K562 (cell line): ENCODE measurements around the gene DLST. TPM values are rescaled to one million over a fixed set of nuclear protein-coding genes. Genes with fewer than 3 reads are reported as not detected.
A peak's percentile ranks its signal among the peaks of the same experiment; 100 is the strongest.

Source experiments
- ATAC-seq: fragments of 200-7000 bp; cut with Tn5 transposase; 3 replicates; pipeline ENCODE4 v1.9.1; 2020; ENCODE audit warnings: moderate library complexity
- BruUV-seq: library from RNA; stranded (reverse); fragments of 400-500 nt; replicated peaks from 2 replicates; lab custom pipeline; 2021; lab: Mats Ljungman, UMichigan
- CTCF ChIA-PET: fragments of 300-600 bp; formaldehyde crosslinking; extraction: SDS; loops from one replicate; lab custom pipeline; 2021; ENCODE audit warnings: low intra/inter-chr PET ratio; lab: Yijun Ruan, JAX
- POLR2A ChIA-PET: fragments of 300-600, 350-650 bp; sonication (Branson Sonifier 250); formaldehyde crosslinking; extraction: SDS; loops from one replicate; lab custom pipeline; 2021; ENCODE audit warnings: antibody characterized with exemption, inconsistent platforms; lab: Yijun Ruan, JAX
- DNase-seq, 4 experiments: peaks; one replicate each; pipeline versions ENCODE4 v3.0.0 to v3.0.0-alpha.2; 2011 to 2018; ENCODE audit warnings: low spot score in 3 of 4, mixed read lengths in 3 of 4; ENCODE audit errors: extremely low read depth in 1 of 4
- FAIRE-seq: peaks from 2 replicates; lab custom pipeline; 2011; peaks lifted over from hg19 to GRCh38; lab: Jason Lieb, UNC
- H2AFZ ChIP-seq: 2 replicates; pipeline ENCODE4 v1.6.0; 2011; ENCODE audit warnings: low read depth, low read length, control low read depth, inconsistent platforms
- H3K27ac ChIP-seq: fragments of 200-600 bp; 3 replicates; pipeline ENCODE4 v1.8.0; 2011; ENCODE audit warnings: low read depth, mild to moderate bottlenecking, control low read depth, inconsistent platforms, low read length, moderate library complexity, mixed read lengths; ENCODE audit errors: extremely low read depth
- H3K27me3 ChIP-seq, 2 experiments: fragments of 300-600 bp in 1 of 2; 2 replicates in 1 of 2; 3 replicates in 1 of 2; pipeline versions ENCODE4 v1.6.0 to v1.8.0; 2011; ENCODE audit warnings: inconsistent platforms in 2 of 2, low read length in 2 of 2, mild to moderate bottlenecking in 1 of 2, mixed read lengths in 1 of 2, moderate library complexity in 1 of 2; ENCODE audit not compliant: control insufficient read depth in 2 of 2, insufficient read depth in 2 of 2
- H3K36me3 ChIP-seq: fragments of 300-600 bp; 3 replicates; pipeline ENCODE4 v1.8.0; 2011; ENCODE audit warnings: mild to moderate bottlenecking, low read length, inconsistent platforms; ENCODE audit not compliant: control insufficient read depth, insufficient read depth
- H3K4me1 ChIP-seq, 2 experiments: fragments of 200-600 bp in 1 of 2; replicated peaks in 1 of 2; 2 replicates in 1 of 2; 3 replicates in 1 of 2; pipeline versions ENCODE4 v1.5.1 to v1.8.0; 2011; ENCODE audit warnings: inconsistent platforms in 2 of 2, low read length in 2 of 2, mild to moderate bottlenecking in 1 of 2, mixed read lengths in 1 of 2, moderate library complexity in 1 of 2; ENCODE audit not compliant: control insufficient read depth in 2 of 2, insufficient read depth in 2 of 2
- H3K4me2 ChIP-seq: 2 replicates; pipeline ENCODE4 v1.6.1; 2011; ENCODE audit warnings: low read length, control low read depth, inconsistent platforms, mixed read lengths; ENCODE audit not compliant: insufficient read depth
- H3K4me3 ChIP-seq: fragments of 200-600 bp; sonication (generic), shearing (Covaris generic); 2 replicates; pipeline ENCODE4 v1.5.1; 2016; ENCODE audit warnings: control low read depth, inconsistent platforms
- H3K79me2 ChIP-seq: fragments of 200-600 bp; 3 replicates; pipeline ENCODE4 v1.8.0; 2011; ENCODE audit warnings: low read length, inconsistent platforms; ENCODE audit not compliant: control insufficient read depth, insufficient read depth
- H3K9ac ChIP-seq, 2 experiments: 2 replicates each; pipeline versions ENCODE4 v1.6.0 to v1.6.1; 2011; ENCODE audit warnings: low read depth in 2 of 2, low read length in 2 of 2, control low read depth in 1 of 2, inconsistent platforms in 1 of 2, mild to moderate bottlenecking in 1 of 2, mixed read lengths in 1 of 2; ENCODE audit not compliant: insufficient read depth in 1 of 2
- H3K9me1 ChIP-seq: one replicate; pipeline ENCODE4 v1.6.0; 2011; ENCODE audit warnings: inconsistent platforms, mild to moderate bottlenecking, low read length, moderate library complexity; ENCODE audit not compliant: control insufficient read depth, insufficient read depth
- H3K9me3 ChIP-seq: replicated peaks from 2 replicates; pipeline ENCODE4 v1.5.1; 2011; ENCODE audit warnings: low read depth, low read length, inconsistent platforms; ENCODE audit not compliant: control insufficient read depth, insufficient read depth
- H4K20me1 ChIP-seq: replicated peaks from 2 replicates; pipeline ENCODE4 v1.6.1; 2011; ENCODE audit warnings: low read length, inconsistent platforms, mixed read lengths; ENCODE audit not compliant: control insufficient read depth, insufficient read depth
- ATF7 ChIP-seq: fragments of 450-650 bp; IDR thresholded peaks from 2 replicates; pipeline ENCODE4 v1.7.1; 2014; ENCODE audit warnings: mild to moderate bottlenecking, moderate library complexity
- KDM5B ChIP-seq: fragments of 200-600 bp; sonication (generic); IDR thresholded peaks from 2 replicates; pipeline ENCODE4 v1.6.1; 2012; ENCODE audit warnings: low read depth, mild to moderate bottlenecking, moderate library complexity, low read length, control low read depth, inconsistent platforms; ENCODE audit not compliant: insufficient replicate concordance
- WGBS: fragments of 100-300 bp; shearing (Covaris generic); methylation state at CpG from one replicate; pipeline ENCODE4 v1.1.6; 2016; ENCODE audit warnings: low coverage, mixed read lengths; ENCODE audit not compliant: insufficient coverage; ENCODE audit errors: missing lambda C conversion rate; 5-methylcytosine and 5-hydroxymethylcytosine counted together
- in situ Hi-C: fragments of 300-500 bp; cut with MboI; formaldehyde crosslinking; loops from 4 replicates; pipeline ENCODE4 v1.15.0; 2018; ENCODE audit warnings: inconsistent platforms, mixed read lengths
- intact Hi-C: fragments of 100-400 bp; cut with micrococcal nuclease; formaldehyde crosslinking; loops from 2 replicates; pipeline ENCODE4 v1.14.2; 2022
- polyA plus RNA-seq, 8 experiments: library from polyadenylated mRNA; depleted of rRNA in 4 of 8; stranded (reverse) in 5 of 8; unstranded in 3 of 8; fragments of >200 nt; fragmentation: Nextera tagmentation in 2 of 8; fragmentation: Illumina TruSeq in 1 of 8; extraction: Ambion mirVana in 2 of 8; extraction: Trizol in 1 of 8; gene quantifications; 2 replicates each; pipeline versions ENCODE4 v1.2.1 to v1.2.3, GENCODE V29; 2011 to 2014; ENCODE audit warnings: inconsistent platforms in 1 of 8, missing spikeins in 1 of 8
- total RNA-seq, 7 experiments: library from RNA; depleted of rRNA in 6 of 7; stranded (reverse); fragments of >200 nt in 6 of 7; fragmentation: Illumina TruSeq in 2 of 7; extraction: Trizol in 2 of 7; gene quantifications; 2 replicates each; pipeline versions ENCODE4 v1.2.1 to v1.2.3, GENCODE V29; 2011 to 2021; ENCODE audit warnings: low replicate concordance in 1 of 7
- TF ChIP-seq, protein P1 (sequence below), 2 experiments: fragments of 450-650 bp in 1 of 2; sonication (generic) in 1 of 2; formaldehyde crosslinking in 1 of 2; IDR thresholded peaks in 1 of 2; conservative IDR thresholded peaks in 1 of 2; 2 replicates each; pipeline versions ENCODE4 v1.6.1 to v1.8.1; 2016 to 2023; ENCODE audit warnings: mild to moderate bottlenecking in 2 of 2, moderate library complexity in 2 of 2, inconsistent platforms in 1 of 2, missing genetic modification reagents in 1 of 2

DLST gene
- total and polyA plus RNA-seq, 9 of the 15 experiments (the other 6 are each of a cell fraction or from before 2014, with no cell fraction given): 3.0 to 73.7 (median 45.4) TPM

DNA sequence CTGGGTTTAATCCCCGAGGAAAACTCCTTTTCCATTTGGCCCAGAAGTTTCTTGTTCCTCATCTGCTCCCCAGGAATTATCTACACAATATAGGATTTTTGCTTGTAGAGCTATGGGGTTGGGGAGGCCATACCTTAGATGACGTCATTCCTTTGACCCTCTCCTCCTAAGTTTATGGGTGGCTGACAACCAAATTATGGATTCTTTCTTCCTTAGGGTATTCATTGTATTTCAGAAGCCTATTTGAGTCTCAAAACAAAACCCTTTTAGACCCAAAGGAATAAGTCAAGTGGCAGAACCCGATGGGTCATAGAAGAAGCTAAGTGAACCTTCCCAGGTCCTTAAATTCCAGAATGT lies 20.0 kb upstream of the DLST start:
- FAIRE-seq: no peak
- no peak overlapping the region for H3K4me3 ChIP-seq
- TF ChIP-seq, protein P1, sequence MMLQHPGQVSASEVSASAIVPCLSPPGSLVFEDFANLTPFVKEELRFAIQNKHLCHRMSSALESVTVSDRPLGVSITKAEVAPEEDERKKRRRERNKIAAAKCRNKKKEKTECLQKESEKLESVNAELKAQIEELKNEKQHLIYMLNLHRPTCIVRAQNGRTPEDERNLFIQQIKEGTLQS (IDR thresholded peaks at IDR 0.05): peak; percentile 31; the same call in 1 of the 2 replicates
- TF ChIP-seq, protein P1 (CRISPR knock-in tag; conservative IDR thresholded peaks at IDR 0.05): no peak
- no peak for TF ChIP-seq KDM5B
- peak; percentile 39; the same call in 1 of the 2 replicates for TF ChIP-seq ATF7

More for the DNA sequence above, 20.0 kb upstream of the DLST start:
- 19% methylated on average over 3 of the region's 3 CpGs for WGBS
- Histone ChIP-seq H3K9me3 (no peaks in the 10 kb centered on the region), H3K27ac (no peak overlapping the region), H3K36me3 (no peaks in the 10 kb centered on the region), H3K79me2 (no peaks in the 10 kb centered on the region), H3K9ac (no peak overlapping the region), H4K20me1 (no peaks in the 10 kb centered on the region; the same call in 1 of the 2 replicates), H3K27me3 (no peaks in the 10 kb centered on the region), H3K4me2 (no peak overlapping the region), H2AFZ (no peak overlapping the region), H3K4me1 (no peaks in the 10 kb centered on the region; a peak in 1 of 5 replicates), H3K9me1 (no peaks in the 10 kb centered on the region)
- POLR2A ChIA-PET: interaction anchor here (0.9 to 1.5 kb wide), 6 partner anchors 11 to 163 kb away, joined by 3 to 6 read pairs (median 4); no protein-coding TSS in a partner anchor
- no TSS peak for BruUV-seq
- CTCF ChIA-PET: interaction anchor here (1.9 to 2.1 kb wide), 2 partner anchors 43 to 227 kb away, joined by 19 to 23 read pairs; no protein-coding TSS in a partner anchor
- intact Hi-C loops: loop anchor here (1.0 to 5.0 kb wide), 3 partner anchors 44 to 436 kb away; no protein-coding TSS in a partner anchor
- ATAC-seq (no peak), DNase-seq (no peak)
- in situ Hi-C loops: loop anchor here (5.0 to 10.0 kb wide), 2 partner anchors 41 to 443 kb away; no protein-coding TSS in a partner anchor
